GM15510 (cell line): ENCODE measurements around the gene CAPRIN1.

Experiments used
- POLR2A ChIP-seq: IDR thresholded peaks from 3 replicates; pipeline ENCODE4 v1.6.1; 2011; ENCODE audit warnings: borderline replicate concordance; ENCODE audit not compliant: insufficient read length; ENCODE audit errors: extremely low read depth

The CAPRIN1 gene

GRCh38 chr11:34111722-34112270 lies 60.3 kb downstream of the CAPRIN1 start:
- no peak for TF ChIP-seq POLR2A

- TF ChIP-seq POLR2A, result no peak
Measured at GRCh38 chr11:34114014-34114413, 62.5 kb downstream of the CAPRIN1 start.

GRCh38 chr11:34114471-34114870 lies 62.9 kb downstream of the CAPRIN1 start:
- TF ChIP-seq POLR2A, result no peak

GRCh38 chr11:34120651-34121050 lies 69.1 kb downstream of the CAPRIN1 start:
- TF ChIP-seq POLR2A, result no peak

GRCh38 chr11:34124885-34125668 lies 73.5 kb downstream of the CAPRIN1 start:
- no peak for TF ChIP-seq POLR2A

- no peak for TF ChIP-seq POLR2A
Measured at GRCh38 chr11:34126959-34127848, 75.7 kb downstream of the CAPRIN1 start.

- no peak for TF ChIP-seq POLR2A
Measured at GRCh38 chr11:34128824-34129223, 77.3 kb downstream of the CAPRIN1 start.

GRCh38 chr11:34132261-34132965 lies 80.9 kb downstream of the CAPRIN1 start:
- TF ChIP-seq POLR2A, result no peak

GRCh38 chr11:34134765-34135164 lies 83.2 kb downstream of the CAPRIN1 start:
- TF ChIP-seq POLR2A, result no peak

- no peak for TF ChIP-seq POLR2A
Measured at GRCh38 chr11:34135439-34135838, 83.9 kb downstream of the CAPRIN1 start.

GRCh38 chr11:34136420-34136819 lies 84.9 kb downstream of the CAPRIN1 start:
- TF ChIP-seq POLR2A, result no peak

- TF ChIP-seq POLR2A, result no peak
Measured at GRCh38 chr11:34139346-34139745, 87.8 kb downstream of the CAPRIN1 start.

- TF ChIP-seq POLR2A, result no peak
Measured at GRCh38 chr11:34140149-34140548, 88.6 kb downstream of the CAPRIN1 start.

GRCh38 chr11:34143048-34143447 lies 91.5 kb downstream of the CAPRIN1 start:
- no peak for TF ChIP-seq POLR2A

GRCh38 chr11:34145073-34145472 lies 93.5 kb downstream of the CAPRIN1 start:
- no peak for TF ChIP-seq POLR2A

- TF ChIP-seq POLR2A, result no peak
Measured at GRCh38 chr11:34145847-34146381, 94.4 kb downstream of the CAPRIN1 start.

GRCh38 chr11:34146411-34146810 lies 94.9 kb downstream of the CAPRIN1 start:
- no peak for TF ChIP-seq POLR2A
